Islet of Langerhans (tissue), 1 donor: ENCODE measurements around the gene NFATC2.
"Not testable (repeated sequence)": the region's sequence is repeated elsewhere in the genome, so short reads cannot be mapped to it uniquely, and the experiment has no call there.

Source experiments
- FAIRE-seq: peaks from one replicate; lab custom pipeline; 2011; peaks lifted over from hg19 to GRCh38; lab: Jason Lieb, UNC

The NFATC2 gene

GRCh38 chr20:51352791-51353190, 189.7 kb downstream of the NFATC2 start:
- FAIRE-seq = no peak

GRCh38 chr20:51350941-51351631, 191.4 kb downstream of the NFATC2 start:
- FAIRE-seq = no peak

GRCh38 chr20:51348876-51349275, 193.6 kb downstream of the NFATC2 start:
- no peak for FAIRE-seq

- FAIRE-seq = no peak
Measured at GRCh38 chr20:51347831-51348230, 194.7 kb downstream of the NFATC2 start.

GRCh38 chr20:51346686-51347485, 195.6 kb downstream of the NFATC2 start:
- FAIRE-seq = no peak

GRCh38 chr20:51345601-51346101, 196.9 kb downstream of the NFATC2 start:
- no peak for FAIRE-seq

GRCh38 chr20:51343802-51344201, 198.7 kb downstream of the NFATC2 start:
- not testable (repeated sequence) for FAIRE-seq

- no peak for FAIRE-seq
Measured at GRCh38 chr20:51342510-51343236, 199.8 kb downstream of the NFATC2 start.

GRCh38 chr20:51341581-51341980, 200.9 kb downstream of the NFATC2 start:
- FAIRE-seq = no peak

GRCh38 chr20:51340451-51340840, 202.1 kb downstream of the NFATC2 start:
- FAIRE-seq = no peak

GRCh38 chr20:51339721-51340450, 202.6 kb downstream of the NFATC2 start:
- no peak for FAIRE-seq

- FAIRE-seq = no peak
Measured at GRCh38 chr20:51338692-51339440, 203.7 kb downstream of the NFATC2 start.

GRCh38 chr20:51337126-51337805, 205.3 kb downstream of the NFATC2 start:
- FAIRE-seq = no peak
